GM12873 (cell line): ENCODE results near the gene TELO2.

Source experiments
- CTCF ChIP-seq: IDR thresholded peaks from 2 replicates; pipeline ENCODE4 v1.5.1; 2012; ENCODE audit warnings: low read depth, mild to moderate bottlenecking, moderate library complexity, low read length, control low read depth; ENCODE audit not compliant: insufficient read depth; ENCODE audit errors: missing control alignments

The TELO2 gene

GRCh38 chr16:1466968-1467521, 26.1 kb upstream of the TELO2 start:
- TF ChIP-seq CTCF = no peak

DNA sequence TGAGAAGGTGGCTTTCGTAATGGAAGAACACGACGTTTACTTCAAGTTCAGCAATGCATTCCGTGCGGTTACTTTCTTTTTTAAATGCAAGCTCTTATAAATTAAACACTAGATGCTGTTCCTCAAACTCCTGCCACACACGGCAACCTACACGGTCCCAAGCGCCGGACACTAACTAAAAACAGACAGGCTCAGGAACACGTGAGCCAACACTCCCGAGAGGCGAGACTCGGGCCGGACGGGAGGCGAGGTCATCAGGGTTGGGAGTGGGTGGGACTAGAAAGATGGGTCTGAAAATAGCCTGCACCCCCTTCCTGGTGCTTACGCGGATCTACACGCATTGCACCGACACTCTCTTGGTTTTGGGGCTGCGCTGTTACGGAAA, 24.7 kb upstream of the TELO2 start:
- TF ChIP-seq CTCF = no peak

DNA sequence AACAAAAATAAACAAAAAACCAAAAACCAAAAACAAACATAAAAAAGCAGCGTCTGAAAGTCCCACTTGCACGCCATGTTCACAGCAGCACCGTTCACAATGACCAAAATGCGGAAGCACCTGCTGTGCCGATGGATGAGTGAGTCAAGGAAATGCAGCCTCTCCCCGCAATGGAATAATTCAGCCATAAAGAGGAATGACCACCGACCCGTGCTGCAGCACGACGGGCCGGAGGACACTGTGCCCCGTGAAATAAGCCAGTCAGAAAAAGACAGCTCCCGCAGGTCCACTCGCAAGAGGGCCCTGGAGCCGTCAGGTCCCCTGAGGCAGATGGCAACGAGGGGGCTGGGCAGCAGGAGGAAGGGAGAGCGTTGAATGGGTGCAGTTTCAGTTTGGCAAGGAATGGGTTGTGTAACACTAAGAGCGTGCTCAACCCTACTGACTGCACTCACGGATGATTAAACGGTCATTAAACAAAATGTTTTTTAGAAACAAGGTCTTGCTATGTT, 23.4 kb upstream of the TELO2 start:
- TF ChIP-seq CTCF = no peak

- TF ChIP-seq CTCF = no peak
These were observed 22.5 kb upstream of the TELO2 start for GRCh38 chr16:1470481-1471251.

DNA sequence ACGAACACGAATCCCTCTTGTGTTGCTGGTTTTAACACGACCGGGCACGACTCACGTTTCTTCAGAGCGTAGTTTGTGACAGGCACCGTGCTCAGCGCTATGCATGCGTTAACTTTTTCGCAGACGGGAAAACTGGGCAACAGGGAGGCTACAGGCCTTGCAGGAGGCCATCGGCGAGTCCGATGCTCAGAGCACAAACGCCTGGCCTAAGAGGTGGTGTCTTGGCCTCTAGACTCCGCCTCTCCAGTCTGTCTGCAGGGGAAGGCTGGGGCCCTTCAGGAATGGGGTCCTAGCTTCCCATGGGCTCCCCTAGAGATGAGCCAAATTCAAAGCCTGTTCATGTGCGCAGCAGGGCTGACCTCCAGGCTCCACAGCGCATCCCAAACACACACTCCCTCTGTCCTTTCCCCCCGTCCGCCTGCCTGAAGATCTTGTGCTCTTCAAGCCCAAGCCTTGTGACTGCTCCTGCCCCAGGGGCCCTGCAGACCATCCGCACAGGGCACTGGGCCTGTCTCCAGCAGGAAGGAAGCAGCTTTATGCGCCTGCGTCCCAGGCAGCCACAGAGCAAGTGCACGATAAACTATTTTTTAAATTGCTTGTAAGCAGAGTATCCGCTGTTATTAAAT, 21.5 kb upstream of the TELO2 start:
- TF ChIP-seq CTCF = no peak

DNA sequence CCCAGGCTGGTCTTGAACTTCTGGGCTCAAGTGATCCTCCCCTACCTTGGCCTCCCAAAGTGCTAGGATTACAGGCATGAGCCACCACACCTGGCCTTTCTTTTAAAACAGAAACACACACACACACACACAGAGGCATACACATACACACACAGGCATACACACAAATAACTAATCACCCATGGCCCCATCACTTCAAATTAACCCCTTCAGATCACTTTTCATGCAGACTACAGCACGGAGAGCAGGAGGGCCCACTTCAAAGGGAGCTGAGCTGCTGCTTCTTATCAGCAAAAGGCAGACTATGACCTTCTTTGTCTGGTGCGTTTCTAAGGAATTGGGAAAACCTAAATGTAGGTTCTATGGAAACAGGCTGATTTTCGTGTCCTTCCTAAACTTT, 20.2 kb upstream of the TELO2 start:
- no peak for TF ChIP-seq CTCF

- no peak for TF ChIP-seq CTCF
These were observed 18.9 kb upstream of the TELO2 start for GRCh38 chr16:1474082-1474795.
